ENCODE data around the gene VIT.

VIT gene

GRCh38 chr2:36711741-36712314 is 15.3 kb downstream of the VIT start:
- no peak for DNase-seq

DNA sequence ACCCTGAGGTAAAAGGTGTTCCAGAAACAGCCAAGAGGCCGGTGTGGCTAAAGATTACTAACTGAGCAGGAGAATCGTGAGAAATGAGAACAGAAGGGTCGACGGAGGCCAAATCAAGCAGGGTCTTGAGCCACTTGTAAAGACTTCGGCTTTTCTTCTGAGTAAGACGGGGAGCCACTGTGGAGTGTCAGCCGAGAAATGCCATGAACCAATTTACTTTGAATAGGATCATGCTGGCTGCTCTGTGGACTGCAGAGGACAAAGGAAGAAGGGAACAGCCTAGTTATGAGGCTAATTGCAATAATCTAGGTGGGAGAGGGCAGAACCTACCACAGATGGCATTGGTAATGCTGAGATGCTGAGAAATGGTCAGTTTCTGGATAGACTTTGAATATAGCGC is 16.8 kb downstream of the VIT start:
- no peak for DNase-seq

GRCh38 chr2:36716111-36716510 is 19.6 kb downstream of the VIT start:
- DNase-seq = no peak

DNA sequence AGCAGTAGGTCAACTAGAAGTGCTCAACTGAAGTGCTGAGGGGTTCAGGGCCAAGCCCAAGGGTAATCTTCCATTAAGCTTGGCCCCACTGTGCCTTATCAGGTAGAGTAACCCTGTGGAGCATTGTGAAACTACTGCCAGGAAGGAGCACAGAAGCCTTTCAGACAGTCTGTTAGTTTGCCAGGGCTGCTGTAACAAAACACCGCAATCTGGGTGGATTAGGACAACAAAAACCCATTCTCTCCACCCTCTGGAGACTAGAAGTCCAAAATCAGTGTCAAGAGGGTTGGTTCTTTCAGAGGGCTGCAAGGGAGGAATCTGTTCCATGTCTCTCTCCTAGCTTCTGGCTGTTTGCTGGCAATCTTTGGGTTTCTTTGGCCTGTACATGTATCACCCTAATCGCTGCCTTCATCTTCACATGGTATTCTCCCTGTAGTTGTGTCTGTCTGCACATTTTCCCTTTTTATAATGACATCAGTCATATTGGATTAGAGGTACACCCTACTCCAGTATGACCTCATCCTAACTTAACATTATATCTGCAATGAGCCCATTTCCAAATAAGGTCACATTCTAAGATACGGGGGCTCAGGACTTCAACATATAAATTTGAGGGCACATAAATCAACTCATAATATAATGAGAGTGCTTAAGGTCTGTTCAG is 21.2 kb downstream of the VIT start:
- no peak for DNase-seq

DNA sequence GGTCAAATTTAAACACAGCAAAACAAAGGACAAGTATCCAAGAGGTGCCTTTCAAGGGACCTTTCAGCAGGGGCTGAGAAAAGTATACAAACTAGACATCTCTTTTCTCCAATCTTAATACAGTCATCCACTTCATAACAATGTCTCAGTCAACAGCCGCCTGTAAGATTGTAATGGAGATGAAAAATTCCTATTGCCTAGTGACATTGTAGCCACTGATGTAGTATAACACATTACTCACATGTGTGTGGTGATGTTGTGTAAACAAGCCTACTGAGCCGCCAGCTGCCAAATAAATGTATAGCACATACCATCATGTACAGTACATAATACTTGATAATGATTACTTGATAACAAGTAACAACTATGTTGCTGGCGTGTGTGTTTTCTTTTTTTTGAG is 31.0 kb downstream of the VIT start:
- DNase-seq = no peak

GRCh38 chr2:36729067-36729466 is 32.6 kb downstream of the VIT start:
- no peak for DNase-seq

DNA sequence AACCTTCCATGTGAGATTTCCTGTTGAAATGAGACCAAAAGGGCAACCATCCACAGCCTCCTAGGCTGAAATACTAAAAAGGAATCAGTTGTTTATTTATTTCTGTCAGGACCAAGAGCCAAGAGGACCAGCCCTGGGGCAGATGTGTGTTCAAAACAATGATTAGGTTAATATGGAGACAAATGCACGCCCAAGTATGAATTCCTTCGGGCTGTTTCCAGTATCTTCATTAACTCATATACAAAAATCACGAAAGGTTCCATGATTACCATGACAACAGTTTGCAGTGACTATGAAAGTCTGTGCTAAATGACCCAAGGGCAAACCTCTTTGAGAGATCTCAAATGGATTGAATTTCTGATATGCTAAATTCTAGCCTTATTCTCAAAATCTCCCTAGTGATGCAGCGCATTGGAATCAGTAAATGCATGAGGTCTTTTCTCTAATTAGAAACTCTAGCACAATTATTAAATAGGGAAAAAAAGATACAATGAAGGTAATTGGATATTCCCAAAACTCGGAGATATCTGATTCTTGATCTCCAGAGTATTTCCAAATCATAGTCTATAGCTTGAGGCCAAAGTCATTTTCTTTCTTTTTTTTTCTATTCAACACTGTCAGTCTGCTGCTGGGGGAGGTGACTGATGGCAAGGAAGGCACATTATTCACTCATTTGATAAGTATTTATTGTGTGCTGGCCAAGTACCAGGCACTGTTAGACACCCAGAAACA is 35.6 kb downstream of the VIT start:
- DNase-seq = no peak

DNA sequence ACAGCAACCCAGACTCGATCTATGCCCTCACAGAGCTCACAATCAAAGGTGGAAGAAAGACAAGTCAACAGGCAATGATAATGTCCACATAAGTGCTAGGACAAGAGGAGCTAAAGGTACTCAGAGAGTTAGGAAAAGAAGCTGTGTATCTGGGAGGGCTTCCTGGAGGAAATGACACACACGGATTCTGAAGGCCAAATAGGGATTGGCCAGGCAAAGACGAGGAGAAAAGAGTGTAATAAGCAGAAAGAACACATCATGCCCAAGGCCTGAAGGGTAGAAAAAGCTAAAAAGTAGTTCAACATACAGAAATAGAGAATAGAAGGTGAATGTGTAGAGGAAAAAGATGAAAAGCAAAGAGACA is 36.1 kb downstream of the VIT start:
- DNase-seq = no peak

DNA sequence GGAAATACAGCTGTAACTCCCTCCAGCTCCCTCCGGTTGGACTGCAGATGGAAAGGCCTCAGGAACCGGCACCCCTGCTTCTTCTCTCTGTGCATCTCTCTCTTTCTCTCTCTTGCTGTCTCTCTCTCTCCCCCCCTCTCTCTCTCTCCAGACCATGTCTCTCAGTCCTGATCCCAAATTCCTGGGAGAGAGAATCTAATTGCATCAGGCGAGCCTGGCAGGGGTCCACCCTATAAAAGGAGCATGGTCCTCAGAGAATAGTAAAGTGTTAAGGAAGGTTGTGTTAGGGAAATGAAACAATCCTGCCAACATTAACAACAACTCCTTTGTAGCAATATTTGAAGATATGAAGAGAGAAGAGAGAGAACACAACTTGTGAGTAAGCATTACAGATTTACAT is 36.7 kb downstream of the VIT start:
- no peak for DNase-seq

DNA sequence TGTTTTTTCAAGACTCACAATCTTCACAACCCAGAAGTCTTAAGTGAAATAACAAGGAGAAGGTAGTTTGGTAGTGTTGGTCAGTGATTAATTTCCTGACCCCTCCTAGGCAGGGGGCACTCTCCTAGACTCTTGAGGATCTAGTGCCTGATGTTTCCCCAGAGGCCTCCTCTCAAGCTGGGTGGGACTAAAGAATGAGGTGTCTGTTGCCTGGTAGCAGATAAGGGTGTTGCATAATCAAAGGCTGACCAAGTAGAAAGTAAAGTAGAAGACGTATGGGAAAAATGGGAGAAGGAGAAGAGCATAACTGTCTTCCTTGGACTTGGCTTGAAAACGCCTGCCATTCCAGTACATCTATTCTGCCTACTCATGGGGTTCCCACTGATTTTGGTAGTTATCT is 37.8 kb downstream of the VIT start:
- no peak for DNase-seq

- no peak for DNase-seq
Measured at GRCh38 chr2:36737131-36737750, 40.7 kb downstream of the VIT start.

- DNase-seq = no peak
Measured at GRCh38 chr2:36740061-36740460, 43.6 kb downstream of the VIT start.

- DNase-seq = no peak
Measured at GRCh38 chr2:36741188-36741837, 44.8 kb downstream of the VIT start.

- no peak for DNase-seq
Measured at GRCh38 chr2:36743954-36744353, 47.4 kb downstream of the VIT start.

- no peak for DNase-seq
Measured at GRCh38 chr2:36748166-36748565, 51.7 kb downstream of the VIT start.

DNA sequence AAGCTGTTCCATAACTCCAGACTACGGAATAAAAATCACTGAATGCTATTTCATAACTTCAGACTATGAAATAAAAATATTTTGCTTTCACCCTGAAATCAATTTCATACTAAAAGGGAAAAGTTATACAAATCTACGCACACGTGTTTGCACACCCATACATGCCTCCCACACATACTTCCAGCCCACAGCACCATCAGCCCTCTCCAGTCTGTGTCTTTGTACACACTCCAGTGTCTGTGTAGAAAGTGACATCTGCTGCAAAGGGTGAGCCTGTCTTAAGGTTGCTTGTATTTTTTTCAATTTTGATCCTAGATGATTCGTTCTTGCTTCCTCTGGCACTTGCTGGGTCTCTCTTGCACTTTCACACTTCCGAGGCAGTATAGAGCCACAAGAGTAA is 53.6 kb downstream of the VIT start:
- no peak for DNase-seq

- DNase-seq = no peak
Measured at GRCh38 chr2:36753706-36754221, 57.3 kb downstream of the VIT start.

DNA sequence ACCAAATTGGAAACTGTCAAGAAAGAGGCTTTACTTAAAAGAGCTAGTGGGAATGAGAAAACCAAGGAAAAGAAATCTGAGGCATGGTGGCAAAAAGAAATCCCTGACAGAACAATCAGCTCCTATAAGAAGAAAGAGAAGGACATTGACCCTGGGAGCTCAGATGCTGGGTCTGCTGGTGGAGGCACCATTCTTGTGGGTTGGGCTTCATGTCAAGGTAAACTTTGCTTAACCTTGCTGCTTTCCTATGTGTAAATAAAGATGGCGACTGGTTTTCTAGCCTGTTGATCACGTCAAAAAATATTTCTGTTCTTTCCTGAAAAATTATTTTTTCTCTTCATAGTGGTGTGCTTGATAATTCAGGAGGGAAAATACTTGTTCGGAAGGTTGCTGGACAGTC is 58.1 kb downstream of the VIT start:
- DNase-seq = no peak

DNA sequence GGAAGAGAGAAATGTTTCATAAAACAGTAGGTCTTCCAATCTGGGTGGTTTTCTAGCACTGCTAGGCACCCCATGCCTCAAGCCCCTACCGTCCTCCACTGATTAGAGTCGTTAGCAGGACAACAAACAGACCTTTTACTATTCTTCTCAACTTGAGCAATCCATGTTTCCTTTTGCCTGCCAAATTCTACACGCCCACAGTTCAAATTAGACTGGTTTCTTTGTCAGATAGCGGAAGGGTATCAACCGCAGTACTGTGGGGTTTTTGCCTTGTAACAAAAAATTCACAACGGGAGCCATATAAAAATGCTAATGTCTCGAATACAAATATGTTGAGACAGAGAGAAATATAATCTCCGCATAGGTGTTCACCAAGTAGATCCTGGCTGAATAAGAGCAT is 59.9 kb downstream of the VIT start:
- DNase-seq = no peak

GRCh38 chr2:36762764-36763490 is 66.4 kb downstream of the VIT start:
- no peak for DNase-seq

- DNase-seq = no peak
Measured at GRCh38 chr2:36769106-36769505, 72.6 kb downstream of the VIT start.

DNA sequence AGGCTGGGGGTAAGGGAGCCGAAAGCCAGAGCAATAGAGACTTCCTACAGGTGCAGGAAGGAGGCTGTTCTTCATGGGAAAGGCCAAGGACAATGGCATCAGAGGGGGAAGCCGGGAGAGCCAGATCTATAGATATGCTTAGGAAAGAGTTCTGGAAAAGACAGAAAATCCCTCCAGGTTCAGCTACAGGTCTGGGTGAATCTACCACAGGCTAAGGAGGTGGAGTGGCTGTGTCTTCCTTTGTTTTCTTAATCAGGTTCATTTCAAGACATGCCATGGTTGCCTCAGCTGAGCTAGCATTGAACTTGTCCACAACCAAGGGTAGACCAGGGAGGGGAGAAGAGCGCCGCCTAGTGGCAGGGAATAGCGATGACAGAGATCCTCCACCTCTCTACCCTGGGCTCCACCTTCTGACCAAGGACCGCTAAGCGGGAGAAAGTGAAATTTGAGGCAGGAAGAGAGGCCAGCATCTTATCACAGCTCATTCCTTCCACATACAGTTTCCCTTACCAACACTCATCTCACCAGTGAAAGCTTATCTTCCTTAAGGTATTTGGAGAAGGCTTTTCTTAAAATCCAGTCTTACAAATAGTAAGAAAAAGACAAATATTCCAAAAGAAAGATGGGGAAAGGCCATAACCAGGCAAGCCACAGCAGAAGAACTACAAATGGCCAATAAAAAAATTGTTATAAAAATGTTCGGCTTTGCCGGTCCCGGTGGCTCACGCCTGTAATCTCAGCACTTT is 74.2 kb downstream of the VIT start:
- DNase-seq = no peak
